Nephron (organoid): Measurements from ENCODE around the gene ST8SIA1.
"Not testable (repeated sequence)": the region's sequence is repeated elsewhere in the genome, so short reads cannot be mapped to it uniquely, and the experiment has no call there.

Experiments used
- H3K27ac Mint-ChIP-seq, 3 experiments: 2 replicates each; pipeline ENCODE4 v1.8.0; 2020; ENCODE audit warnings: mixed read lengths in 3 of 3, mild to moderate bottlenecking in 2 of 3, moderate library complexity in 1 of 3
- H3K27me3 Mint-ChIP-seq: 2 replicates; pipeline ENCODE4 v1.8.0; 2021; ENCODE audit warnings: low read depth, mild to moderate bottlenecking, moderate library complexity, mixed read lengths
- H3K36me3 Mint-ChIP-seq: 2 replicates; pipeline ENCODE4 v1.8.0; 2020; ENCODE audit warnings: low read depth, mixed read lengths
- H3K4me1 Mint-ChIP-seq: 2 replicates; pipeline ENCODE4 v1.8.0; 2020; ENCODE audit warnings: mixed read lengths
- H3K4me3 Mint-ChIP-seq, 3 experiments: 2 replicates each; pipeline ENCODE4 v1.8.0; 2020; ENCODE audit warnings: mild to moderate bottlenecking in 3 of 3, mixed read lengths in 3 of 3, moderate library complexity in 2 of 3
- H3K9me3 Mint-ChIP-seq: 2 replicates; pipeline ENCODE4 v1.8.0; 2020; ENCODE audit warnings: mixed read lengths
- TF ChIP-seq, protein P1 (sequence below), 3 experiments: fragments of 200-600 bp; sonication (generic); IDR thresholded peaks; one replicate each; pipeline ENCODE4 v1.5.0; 2021; ENCODE audit warnings: antibody characterized with exemption in 3 of 3; ENCODE audit not compliant: unreplicated experiment in 3 of 3

Gene ST8SIA1

DNA sequence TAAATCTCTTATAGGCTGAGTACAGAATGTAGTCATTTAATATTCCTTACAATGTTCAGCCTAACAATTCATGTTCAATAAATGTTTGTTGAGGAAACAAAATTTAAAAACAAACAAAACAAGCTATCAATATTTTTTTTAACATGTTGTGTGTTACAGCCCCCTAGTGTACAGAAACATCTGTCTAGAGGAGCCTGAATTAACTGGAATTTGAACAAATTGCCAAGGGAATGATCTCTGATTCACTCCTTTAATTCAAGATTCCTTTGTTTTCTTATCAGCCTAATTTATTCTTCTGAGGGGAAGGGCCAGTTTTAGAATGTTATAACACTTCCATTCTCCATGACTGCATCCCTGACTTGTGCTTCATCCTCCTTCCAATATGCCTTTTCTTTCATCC is 161.3 kb downstream of the ST8SIA1 start:
- peaks cover 3% of the 10 kb centered on the region for H3K27me3 Mint-ChIP-seq

DNA sequence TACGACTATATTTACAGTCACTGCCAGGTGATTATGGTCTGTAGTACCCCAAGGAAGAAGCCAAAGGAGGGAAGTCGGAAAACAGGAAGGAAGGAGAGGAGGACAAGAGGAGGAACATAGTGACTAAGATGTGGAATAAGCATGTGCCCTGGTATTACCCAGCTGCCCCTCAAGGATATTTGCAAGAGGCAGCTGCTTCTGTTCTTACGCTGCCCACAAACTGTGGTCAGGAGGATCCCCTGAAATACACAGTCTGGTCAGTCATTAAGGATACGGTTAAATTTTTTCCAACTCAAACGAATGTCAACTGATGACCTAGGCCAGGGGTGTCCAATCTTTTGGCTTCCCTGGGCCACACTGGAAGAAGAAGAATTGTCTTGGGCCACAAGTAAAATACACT is 162.0 kb downstream of the ST8SIA1 start:
- H3K9me3 Mint-ChIP-seq: peaks cover 3% of the 10 kb centered on the region
- no peak overlapping the region for H3K4me3 Mint-ChIP-seq
- TF ChIP-seq, protein P1, sequence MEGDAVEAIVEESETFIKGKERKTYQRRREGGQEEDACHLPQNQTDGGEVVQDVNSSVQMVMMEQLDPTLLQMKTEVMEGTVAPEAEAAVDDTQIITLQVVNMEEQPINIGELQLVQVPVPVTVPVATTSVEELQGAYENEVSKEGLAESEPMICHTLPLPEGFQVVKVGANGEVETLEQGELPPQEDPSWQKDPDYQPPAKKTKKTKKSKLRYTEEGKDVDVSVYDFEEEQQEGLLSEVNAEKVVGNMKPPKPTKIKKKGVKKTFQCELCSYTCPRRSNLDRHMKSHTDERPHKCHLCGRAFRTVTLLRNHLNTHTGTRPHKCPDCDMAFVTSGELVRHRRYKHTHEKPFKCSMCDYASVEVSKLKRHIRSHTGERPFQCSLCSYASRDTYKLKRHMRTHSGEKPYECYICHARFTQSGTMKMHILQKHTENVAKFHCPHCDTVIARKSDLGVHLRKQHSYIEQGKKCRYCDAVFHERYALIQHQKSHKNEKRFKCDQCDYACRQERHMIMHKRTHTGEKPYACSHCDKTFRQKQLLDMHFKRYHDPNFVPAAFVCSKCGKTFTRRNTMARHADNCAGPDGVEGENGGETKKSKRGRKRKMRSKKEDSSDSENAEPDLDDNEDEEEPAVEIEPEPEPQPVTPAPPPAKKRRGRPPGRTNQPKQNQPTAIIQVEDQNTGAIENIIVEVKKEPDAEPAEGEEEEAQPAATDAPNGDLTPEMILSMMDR (IDR thresholded peaks at IDR 0.05; ENCODE audit: unreplicated experiment in 3 of 3): no peak
- H3K4me1 Mint-ChIP-seq: no peaks in the 10 kb centered on the region
- H3K27ac Mint-ChIP-seq: no peak overlapping the region
- peaks cover 3% of the 10 kb centered on the region for H3K27me3 Mint-ChIP-seq
- no peaks in the 10 kb centered on the region for H3K36me3 Mint-ChIP-seq

More for the DNA sequence above, 161.3 kb downstream of the ST8SIA1 start:
- Mint-ChIP-seq H3K4me1 (no peaks in the 10 kb centered on the region), H3K4me3 (no peak overlapping the region), H3K9me3 (peaks cover 3% of the 10 kb centered on the region), H3K27ac (no peak overlapping the region), H3K36me3 (no peaks in the 10 kb centered on the region)
- TF ChIP-seq, protein P1 (IDR thresholded peaks at IDR 0.05; ENCODE audit: unreplicated experiment in 3 of 3): no peak

DNA sequence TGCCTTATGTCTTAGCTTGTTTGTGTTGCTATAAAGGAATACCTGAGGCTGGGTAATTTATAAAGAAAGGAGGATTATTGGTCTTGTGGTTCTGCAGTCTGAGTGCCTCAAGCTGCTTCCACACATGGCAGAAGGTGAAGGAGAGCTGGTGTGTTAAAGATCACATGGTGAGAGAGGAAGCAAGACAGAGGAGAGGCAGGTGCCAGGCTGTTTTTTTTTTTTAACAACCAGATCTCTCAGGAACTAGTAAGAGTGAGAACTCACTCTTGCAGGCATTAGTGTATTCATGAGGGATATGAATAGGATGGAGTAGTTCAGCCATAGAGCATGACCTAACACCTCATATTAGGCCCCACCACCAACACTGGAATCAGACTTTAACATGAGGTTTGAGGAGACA is 165.1 kb downstream of the ST8SIA1 start:
- no peaks in the 10 kb centered on the region for H3K36me3 Mint-ChIP-seq
- H3K27me3 Mint-ChIP-seq: peaks cover 3% of the 10 kb centered on the region
- no peak overlapping the region for H3K27ac Mint-ChIP-seq
- peaks cover 2% of the 10 kb centered on the region for H3K9me3 Mint-ChIP-seq
- H3K4me3 Mint-ChIP-seq: no peak overlapping the region
- H3K4me1 Mint-ChIP-seq: no peaks in the 10 kb centered on the region
- TF ChIP-seq, protein P1 (IDR thresholded peaks at IDR 0.05; ENCODE audit: unreplicated experiment in 3 of 3): no peak

DNA sequence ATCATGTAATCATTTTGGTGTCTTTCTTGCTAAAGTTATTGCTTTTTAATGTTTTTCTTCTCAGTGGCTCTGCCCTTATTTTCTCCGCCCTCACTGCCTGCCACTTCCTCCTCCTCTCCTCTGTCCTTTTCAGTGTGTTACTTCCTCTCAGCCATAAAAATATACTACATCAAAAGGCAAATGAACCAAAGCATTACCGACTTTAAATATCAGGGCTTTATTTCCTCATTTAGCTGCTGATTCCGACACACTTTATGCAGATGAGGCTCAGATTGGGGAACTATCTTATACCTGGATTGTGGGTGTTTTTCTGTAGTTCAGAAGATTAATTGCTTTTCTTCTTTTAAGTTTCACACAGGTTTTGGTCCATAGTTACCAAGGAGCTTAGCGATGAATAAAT is 170.4 kb downstream of the ST8SIA1 start:
- Mint-ChIP-seq H3K9me3 (peaks cover 14% of the 10 kb centered on the region), H3K4me1 (no peaks in the 10 kb centered on the region), H3K27ac (no peak overlapping the region), H3K36me3 (no peaks in the 10 kb centered on the region), H3K4me3 (no peak overlapping the region), H3K27me3 (no peaks in the 10 kb centered on the region)
- TF ChIP-seq, protein P1 (IDR thresholded peaks at IDR 0.05; ENCODE audit: unreplicated experiment in 3 of 3): no peak

DNA sequence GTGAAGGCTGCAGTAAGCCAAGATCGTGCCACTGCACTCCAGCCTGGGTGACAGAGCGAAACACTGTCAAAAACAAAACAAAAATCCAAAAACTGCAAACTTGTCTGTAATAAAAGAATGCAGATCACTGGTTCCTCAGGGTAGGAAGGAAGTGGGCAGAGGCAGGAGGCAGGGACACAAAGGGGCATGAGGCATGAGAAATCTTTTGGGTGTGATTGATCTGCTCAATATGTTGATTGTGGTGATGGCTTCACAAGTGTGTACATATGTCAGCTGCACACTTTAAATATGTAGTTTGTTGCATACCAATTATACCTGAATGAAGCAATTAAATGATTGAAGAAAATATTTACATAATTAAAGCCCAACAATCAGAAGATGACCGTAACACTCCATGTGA is 170.9 kb downstream of the ST8SIA1 start:
- H3K4me1 Mint-ChIP-seq: no peaks in the 10 kb centered on the region
- peaks cover 14% of the 10 kb centered on the region for H3K9me3 Mint-ChIP-seq
- H3K27me3 Mint-ChIP-seq: no peaks in the 10 kb centered on the region
- H3K27ac Mint-ChIP-seq: no peak overlapping the region
- TF ChIP-seq, protein P1 (IDR thresholded peaks at IDR 0.05; ENCODE audit: unreplicated experiment in 3 of 3): no peak
- no peak overlapping the region for H3K4me3 Mint-ChIP-seq
- H3K36me3 Mint-ChIP-seq: no peaks in the 10 kb centered on the region

DNA sequence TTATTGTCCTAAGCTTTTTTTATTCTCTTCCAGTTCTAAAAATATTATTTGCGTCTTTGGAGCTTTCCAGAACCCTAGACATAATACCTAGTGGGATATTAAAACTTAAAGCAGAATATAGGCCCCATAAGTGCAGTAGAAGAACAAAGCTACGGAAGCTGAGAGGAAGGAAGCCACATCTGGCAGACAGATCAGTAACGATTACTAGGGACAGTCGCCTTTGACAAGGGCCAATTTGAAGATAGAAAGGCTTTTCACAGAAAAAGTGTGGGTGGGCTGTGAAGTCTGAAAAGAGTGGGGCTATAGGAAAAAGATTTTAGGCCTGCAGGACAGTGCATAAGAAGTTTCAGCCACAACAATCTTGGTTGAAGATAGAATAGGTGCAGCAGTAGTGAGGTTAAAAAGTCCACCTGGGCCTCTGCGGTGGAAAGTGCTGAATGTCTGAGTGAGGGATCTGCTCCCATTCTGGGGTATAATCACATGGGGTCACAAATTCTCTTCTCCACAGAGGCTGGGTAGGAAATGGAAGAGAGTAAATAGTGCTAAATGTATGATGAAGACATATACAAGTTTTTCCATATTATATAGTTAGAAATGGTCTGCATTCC is 174.0 kb downstream of the ST8SIA1 start:
- no peaks in the 10 kb centered on the region for H3K36me3 Mint-ChIP-seq
- TF ChIP-seq, protein P1 (IDR thresholded peaks at IDR 0.05; ENCODE audit: unreplicated experiment in 3 of 3): no peak
- H3K27ac Mint-ChIP-seq: peak overlapping the region in 1 of 3 experiments; percentile 32
- peaks cover 14% of the 10 kb centered on the region for H3K9me3 Mint-ChIP-seq
- H3K27me3 Mint-ChIP-seq: no peaks in the 10 kb centered on the region
- no peak overlapping the region for H3K4me3 Mint-ChIP-seq
- no peaks in the 10 kb centered on the region for H3K4me1 Mint-ChIP-seq

DNA sequence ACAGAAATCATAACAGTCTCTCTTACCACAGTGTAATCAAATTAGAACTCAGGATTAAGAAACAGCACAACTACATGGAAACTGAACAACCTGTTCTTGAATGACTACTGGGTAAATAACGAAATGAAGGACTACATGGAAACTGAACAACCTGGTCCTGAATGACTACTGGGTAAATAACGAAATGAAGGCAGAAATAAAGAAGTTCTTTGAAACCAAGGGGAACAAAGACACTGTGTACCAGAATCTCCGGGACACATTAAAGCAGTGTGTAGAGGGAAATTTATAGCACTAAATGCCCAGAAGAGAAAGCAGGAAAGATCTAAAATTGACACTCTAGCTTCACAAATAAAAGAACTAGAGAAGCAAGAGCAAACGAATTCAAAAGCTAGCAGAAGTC is 185.2 kb downstream of the ST8SIA1 start:
- H3K27me3 Mint-ChIP-seq, H3K36me3 Mint-ChIP-seq, H3K27ac Mint-ChIP-seq, H3K9me3 Mint-ChIP-seq, H3K4me3 Mint-ChIP-seq, H3K4me1 Mint-ChIP-seq: not testable (repeated sequence)

DNA sequence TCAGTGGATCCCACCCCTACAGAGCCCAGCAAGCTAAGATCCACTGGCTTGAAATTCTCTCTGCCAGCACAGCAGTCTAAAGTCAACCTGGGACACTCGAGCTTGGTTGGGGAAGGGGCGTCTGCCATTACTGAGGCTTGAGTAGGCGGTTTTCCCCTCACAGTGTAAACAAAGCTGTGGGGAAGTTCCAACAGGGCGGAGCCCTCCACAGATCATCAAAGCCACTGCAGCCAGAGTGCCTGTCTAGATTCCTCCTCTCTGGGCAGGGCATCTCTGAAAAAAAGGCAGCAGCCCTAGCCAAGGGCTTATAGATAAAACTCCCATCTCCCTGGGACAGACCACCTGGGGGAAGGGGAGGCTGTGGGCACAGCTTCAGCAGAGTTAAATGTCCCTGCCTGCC is 187.8 kb downstream of the ST8SIA1 start:
- not testable (repeated sequence) for H3K4me3 Mint-ChIP-seq, H3K36me3 Mint-ChIP-seq, H3K27ac Mint-ChIP-seq, H3K27me3 Mint-ChIP-seq, H3K4me1 Mint-ChIP-seq, H3K9me3 Mint-ChIP-seq
